NK-92 (cell line): ENCODE results near the gene ATG2A.

Source experiments
- DNase-seq: peaks from one replicate; lab custom pipeline; 2025; ENCODE audit not compliant: unreplicated experiment; lab: John Stamatoyannopoulos, UW

Gene ATG2A

DNA sequence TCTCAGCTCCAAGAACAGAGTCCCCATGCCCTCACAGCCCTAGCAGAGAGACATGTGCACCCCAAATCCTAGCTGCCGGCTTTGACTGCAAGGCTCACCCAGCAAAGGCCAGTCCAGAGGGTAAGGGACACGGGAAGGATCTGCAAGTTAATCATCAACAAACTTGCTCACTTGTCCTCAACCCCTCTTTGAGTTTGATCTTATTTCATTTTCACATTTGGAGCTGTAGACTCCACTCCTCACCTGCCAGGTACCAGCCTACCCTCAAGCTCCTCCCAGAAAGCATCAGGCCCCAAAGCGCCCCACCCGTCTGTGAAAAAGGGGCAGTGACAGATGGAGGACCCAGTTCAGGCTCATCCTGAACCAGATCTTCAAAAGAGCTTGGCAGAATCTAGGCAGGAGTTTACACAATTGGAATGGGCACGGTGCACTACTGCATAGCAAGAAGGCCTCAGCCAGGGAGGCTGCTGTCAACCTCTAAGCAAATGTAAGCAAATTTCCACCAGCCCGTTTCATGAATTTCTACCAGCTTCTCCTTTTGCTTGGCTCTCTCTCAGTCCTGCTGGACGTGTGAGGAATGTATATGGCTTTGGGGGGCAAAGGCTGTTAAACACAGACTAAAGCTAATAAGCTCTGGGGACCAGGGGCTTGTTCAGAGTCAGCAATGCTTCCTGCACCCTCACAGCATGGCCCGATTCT, 44.1 kb downstream of the ATG2A start:
- no peak for DNase-seq

DNA sequence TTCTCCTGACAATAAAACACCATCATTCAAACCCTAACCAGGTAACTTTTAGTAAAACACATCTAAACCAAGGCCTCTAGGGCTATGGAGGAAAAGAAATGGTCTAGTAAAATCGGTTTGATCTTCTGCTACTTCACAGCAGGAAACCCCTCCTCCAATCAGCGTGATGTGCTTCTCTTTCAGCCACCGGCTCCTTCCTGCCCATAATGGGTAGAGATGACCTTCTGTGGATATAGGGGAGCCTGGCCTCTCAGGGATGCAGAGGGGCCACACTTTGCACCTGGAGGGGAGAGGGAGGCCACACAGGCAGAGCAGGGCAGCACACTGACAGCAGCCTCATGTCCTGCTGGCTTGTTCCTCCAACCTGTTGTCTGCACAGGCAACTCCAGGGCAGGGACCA, 45.5 kb downstream of the ATG2A start:
- DNase-seq = no peak

DNA sequence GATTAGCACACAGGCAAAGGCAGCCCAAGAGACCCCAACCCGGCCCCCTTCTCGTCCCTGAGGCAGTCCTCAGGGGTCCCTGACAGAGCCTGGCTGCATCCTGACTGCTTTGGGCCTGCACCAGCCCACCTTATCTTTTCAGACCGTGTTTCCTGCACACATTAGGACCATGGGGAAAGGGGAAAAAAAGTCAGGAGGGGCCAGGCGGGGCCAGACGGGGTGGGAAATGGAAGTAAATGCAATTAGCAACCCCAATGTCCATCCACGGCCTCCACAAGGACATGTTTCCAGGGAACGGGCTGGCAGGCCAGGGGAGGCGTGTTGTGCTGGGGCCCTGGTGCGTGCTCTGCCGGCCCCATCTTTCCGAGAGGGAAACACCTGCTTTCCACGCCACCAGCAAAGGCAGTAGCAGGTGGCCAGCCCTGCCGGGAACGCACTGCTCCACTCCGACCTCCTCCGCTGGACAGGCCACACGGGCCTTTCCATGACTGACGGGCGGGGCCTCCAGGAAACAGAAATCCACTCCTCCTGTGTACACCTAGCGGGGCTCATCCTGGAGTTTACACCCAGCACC, 46.0 kb downstream of the ATG2A start:
- DNase-seq = no peak

DNA sequence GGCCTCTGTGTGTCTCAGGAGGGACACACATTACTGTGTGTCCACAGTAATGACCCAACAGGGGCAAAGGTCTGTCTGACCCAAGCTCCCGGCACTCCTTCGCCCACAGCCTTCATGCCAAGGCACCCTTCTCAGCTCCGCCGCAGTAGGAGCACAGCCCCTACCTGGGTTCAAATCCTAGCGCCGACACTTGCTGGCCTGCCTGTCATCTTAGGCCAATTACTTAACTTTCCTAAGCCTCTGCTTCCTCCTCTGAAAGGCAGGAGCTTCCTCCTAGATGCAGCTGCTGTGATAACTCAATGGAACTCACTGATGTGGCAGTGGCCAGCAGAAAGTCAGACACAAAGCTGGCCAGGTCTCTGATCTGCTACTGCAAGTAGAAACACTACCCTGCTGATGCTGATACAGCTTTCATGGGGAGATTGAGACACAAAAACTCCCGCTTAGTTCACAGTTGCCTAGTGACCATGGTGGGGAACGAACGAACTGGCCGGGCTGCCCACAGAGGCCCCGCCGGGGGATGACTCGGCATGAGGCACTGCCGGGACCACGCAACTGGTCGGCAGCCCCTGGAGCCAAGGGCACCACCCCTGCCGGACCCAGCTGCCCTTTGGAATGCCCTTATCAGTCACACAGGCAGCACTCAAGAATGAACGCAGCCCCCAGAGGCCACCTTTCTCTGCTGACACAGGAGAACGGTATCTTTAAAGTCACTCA, 46.7 kb downstream of the ATG2A start:
- DNase-seq = no peak

DNA sequence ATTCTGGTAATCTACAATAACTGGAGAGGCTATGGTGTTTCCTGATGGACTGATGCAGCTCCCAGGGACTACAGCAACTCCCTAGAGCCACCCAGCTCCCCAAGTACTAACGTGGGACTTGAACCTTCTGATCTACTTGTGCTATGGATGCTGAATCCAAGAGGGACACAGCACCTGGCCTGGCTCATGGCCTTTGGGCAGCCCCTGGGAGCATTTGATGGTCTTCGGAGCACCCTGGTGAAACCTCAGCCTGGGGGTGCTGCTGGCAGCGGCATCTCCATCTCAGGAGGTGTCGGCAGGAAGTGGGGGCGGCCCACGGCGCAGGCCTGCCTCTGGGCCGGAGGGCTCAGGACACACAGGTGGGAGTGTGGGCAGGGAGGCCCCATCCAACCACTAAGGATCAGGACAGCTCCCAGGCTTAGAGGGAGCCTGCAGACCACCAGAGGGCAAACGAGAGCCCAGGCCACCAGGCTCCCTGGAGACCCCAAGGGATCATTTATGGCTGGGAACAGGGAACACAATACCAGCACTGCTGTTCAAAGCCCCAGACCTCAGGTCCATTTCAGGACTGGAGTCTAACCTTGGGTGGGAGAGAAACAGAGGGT, 47.3 kb downstream of the ATG2A start:
- no peak for DNase-seq

DNA sequence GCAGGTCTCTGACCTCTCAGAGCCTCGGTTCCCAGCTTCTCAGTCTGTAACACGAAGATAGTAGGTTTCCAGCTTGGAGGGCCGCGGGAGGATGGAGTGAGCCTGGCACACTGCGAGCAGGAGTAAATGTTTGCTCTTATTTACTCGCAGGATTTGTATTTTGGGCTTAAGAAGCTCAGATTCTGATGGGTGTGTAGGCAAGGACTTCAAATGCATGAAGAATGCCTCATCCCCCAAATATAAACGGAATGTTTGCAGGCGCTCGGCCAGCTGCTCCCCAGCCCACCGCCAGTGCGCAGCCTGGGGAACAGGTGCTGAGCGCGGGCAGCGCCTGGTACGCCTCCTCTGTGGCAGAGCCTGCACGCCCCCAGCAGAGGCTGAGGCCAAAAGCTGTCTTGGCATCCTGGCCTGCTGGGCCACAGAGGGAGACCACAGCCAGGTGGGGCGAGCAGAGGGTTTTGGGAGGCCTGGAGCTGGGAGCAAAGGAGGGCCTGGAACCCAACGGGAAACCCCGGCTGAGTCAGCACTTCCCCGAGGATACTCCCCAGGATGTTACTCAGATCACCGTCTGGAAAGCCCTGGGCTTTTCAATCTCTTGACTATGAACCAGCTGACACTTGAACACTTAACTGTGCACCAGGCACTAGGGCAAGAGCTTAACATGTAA, 48.0 kb downstream of the ATG2A start:
- DNase-seq = no peak

DNA sequence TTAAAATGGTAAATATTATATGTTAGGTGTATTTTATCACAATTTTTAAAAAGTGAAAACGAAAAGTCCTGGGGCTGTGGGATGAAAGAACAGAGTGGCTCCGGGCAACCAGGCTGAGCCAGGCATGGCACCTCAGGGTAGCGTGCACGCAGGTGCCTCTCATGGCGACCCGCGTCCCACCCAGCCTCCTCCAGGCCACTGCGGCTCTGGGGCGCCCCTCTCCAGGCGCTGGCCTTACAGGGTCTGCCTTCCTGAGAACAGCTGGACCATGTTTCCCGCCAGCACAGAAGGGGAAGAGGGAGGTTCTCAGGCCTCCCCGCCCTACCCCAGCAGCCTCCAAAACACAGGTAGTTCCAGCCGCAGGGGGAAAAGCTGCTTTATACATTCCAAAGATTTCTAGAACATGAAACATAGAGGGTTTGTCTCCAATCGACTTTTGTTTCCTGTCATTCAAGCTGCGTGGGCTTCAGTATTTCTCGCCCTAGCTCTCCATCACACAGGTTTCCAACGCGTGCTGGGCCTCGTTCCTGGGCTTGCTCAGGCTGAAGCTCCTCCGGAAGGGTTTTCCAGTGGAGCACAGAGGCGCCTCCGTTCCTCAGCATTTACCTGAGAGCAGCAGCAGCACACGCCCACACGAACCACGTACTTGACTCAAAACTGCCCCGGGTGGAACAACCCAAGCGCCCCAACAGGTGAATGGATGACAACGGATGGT, 49.1 kb downstream of the ATG2A start:
- DNase-seq = no peak

DNA sequence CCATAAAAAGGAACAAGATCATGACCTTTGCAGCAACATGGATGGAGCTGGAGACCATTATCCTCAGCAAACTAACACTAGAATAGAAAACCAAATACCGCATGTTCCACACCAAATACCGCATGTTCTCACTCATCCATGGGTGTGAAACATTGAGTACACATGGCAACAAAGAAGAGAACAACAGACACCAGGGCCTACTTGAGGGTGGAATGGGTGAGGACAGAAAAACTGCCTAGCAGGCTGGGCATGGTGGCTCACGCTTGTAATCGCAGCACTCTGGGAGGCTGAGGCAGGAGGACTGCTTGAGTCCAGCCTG, 50.9 kb downstream of the ATG2A start:
- no peak for DNase-seq

DNA sequence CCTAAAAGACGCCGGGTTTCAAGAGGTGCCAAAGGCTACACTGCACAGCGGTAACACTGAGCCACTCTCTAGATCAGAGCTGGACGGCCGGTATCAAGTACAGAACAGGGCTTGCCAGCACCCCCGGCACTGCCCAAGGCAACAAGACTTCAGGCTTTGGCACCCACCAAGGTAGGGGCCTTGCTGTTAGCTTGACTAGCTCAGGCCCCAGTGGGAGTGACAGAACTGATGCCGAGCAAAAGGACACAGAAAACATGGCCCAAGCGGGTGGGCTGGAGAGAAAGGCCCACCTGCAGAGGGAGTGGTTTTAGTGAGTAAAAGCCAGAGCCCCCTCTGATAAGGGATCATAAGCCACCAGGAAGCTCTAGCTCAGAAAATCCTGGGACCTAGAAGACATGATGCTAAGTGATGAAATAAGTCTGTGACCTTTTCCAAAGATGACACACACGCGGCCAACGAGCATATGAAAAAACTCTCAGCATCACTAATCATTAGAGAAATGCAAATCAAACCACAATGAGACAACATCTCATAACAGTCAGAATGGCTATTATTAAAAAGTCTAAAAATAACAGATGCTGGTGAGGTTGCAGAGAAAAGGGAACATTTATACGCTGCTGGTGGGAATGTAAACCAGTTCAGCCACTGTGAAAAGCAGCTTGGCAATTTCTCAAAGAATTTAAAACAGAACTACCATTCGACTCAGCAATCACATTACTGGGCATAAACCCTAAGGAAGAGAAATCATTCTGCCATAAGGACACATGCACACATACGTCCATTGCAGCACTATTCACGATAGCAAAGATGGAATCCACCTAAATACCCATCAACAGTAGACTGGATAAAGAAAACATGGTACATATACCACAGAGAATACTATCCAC, 51.5 kb downstream of the ATG2A start:
- no peak for DNase-seq

DNA sequence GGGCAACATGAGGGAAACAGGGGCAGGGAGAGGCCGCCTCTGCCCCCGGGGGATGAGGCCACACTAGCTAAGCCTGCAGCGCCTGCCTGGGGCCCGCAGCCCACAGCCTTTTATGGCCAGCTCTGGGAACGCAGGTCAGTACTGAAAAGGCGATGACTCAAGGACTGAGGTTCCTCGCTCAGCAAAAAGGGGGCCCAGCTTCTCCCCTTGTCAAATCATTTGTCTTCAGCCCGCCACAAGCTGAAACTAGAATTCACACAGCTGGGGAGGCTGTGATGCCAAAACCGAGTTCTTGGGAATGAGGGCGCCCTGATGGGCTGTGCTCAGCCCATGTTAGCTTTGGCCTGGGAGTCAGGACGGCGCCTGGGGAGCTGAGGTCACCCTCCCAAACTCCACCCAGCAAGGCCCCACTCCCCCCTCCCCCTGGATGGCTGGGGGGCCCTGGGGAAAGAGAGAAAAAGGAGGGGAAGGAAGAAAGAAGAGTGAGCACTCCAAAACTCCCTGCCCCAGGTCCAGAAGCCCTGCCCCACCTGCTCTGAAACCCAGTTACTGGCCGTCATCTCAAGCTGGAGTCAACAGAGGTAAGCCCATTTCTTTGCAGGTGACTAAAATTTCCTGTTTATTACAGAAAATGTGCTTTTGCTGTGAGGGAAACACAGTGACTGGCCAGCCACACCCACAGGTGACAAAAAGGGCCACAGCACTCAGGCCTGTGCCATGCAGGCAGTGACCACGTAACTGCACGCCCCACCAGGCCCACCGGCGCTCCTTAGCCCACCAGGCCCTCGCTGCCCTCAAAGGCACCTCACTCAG, 52.3 kb downstream of the ATG2A start:
- no peak for DNase-seq

DNA sequence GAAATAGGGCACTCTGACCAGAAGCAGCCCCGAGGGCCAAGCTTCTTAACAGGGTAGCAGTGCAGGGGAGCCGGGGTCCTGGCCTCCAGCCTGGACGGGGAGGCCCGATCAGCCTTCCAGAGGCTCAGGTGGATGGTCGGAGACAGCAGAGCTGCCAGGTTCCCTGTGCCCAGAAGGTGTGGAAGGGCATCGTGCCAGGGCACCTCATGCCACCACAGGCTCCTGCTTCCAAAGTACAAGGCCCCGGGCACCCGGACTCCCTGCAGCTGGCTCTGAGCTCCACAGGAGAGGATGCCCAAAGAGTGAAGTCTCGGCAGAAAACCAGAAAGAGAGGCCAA, 52.9 kb downstream of the ATG2A start:
- DNase-seq = no peak

DNA sequence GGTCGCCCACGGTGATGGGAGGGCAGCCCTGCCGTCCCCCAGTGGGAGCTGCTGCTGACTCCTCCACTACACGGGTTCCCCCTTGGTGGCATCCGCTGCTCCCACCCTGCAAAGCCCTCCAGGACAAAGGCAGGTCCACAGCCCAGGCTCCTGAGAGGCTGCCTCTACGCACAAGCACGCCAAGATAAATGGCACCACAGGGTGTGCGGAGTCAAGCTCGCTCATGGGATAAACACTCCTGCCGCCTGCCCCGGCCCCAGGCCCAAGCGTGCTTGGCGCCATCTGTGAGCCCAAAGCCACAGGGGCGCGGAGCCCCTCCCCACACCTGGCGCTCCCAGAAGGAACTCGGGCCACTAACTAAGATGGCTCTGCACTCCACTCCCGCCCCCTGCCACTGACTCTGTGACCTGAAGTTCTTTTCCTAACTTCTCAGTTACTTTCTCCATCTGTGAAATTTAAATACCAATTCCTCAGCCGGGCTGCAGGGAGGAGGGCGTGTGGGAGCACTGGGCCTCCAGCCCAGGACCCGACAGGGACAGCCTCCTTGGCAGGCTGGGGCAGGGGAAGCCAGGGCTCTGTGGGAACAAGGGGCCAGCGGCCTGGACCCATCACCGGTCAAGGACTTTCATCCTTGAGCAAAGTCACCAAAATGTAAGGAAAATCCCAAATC, 53.5 kb downstream of the ATG2A start:
- no peak for DNase-seq

DNA sequence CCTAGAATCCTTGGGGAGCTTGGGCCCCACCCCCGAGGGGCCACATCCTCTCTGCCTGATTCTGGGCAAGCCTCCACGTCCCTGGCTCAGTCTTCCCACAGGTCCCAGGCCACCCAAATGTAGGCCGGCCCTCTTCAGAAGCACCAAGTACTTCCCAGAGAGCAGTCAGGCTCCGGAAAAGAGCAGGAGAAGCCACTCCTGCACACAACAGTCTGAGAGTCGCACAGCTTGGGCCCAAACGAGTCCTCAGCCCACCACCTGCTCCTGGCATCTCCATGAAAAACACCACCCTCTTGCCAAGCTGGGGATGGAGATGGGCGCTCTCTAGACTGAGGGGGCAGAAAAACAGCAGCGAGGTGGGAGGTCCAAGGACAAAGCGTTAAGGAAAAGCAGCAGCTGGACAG, 54.0 kb downstream of the ATG2A start:
- DNase-seq = no peak

DNA sequence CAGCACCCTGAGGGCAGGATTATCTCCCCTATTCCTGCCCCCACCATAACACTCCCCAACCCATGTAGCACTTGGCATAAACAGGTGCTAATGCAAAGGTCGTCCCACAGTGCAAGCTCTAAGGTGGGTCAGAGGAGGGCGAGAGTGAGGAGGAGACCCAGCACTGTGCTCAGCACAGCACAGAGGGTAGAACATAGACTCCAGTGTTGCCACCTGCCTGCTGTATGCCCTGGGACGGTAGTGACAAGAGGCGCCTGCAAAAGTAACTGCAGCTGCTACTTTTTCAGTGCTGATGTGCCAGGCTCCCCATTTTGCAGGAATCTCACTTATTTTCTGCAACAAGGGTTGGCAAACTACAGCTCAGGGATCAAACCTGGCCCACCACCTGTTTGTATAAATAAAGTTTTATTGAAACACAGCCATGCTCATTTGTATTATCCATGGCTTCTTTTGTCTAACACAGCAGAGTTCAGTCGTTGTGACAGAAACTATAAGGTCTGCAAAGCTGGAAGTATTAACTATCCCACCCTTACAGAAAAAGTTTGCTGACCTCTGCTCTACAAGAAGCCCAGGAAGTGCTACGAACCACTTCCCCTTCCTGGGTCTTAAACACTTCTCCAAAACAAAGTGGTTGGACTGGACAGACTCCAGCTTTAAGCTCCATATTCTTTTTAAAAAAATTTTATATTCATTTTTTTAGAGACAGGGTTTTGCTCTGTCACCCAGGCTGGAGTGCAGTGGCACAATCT, 55.6 kb downstream of the ATG2A start:
- no peak for DNase-seq

DNA sequence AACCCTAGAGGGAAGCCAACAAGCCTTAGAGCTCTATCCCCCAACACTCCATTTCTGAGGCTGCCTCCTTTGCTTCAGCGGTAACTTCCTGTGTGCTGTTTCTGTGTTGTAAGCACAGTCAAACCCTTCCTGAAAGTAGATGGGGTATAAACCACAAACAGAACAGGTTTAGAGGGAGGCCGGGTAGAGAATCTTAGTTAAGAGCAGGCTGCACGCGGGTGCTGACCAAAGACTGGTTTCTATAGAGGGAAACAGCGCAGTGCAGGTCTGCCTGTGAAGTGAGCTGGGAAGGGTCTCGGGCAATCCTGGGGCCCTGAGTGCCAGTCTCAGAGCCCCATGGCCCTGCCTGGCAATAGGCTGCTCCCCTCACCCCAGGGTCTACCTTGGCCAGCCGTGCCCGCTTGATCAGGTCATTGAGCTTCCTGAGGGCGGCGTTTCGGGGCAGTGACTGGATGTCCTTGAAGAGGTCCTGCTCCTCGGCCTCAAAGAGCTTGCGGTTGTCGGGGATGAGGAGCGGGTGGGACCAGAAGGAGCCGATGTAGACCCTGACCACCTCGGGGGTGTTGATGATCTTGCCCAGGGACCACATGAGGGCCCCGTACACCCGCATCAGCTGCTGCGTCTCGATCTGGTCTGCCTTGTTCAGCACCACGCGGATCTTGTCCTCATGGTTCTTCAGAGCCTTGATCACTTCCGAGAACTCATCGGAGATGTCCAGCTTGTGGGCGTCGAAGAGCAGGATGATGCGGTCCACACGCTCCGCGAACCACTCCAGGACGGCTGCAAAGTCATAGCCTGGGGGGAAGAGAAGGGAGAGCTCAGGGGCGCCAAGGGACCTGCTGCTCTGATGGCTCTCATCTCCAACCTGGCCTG, 57.2 kb downstream of the ATG2A start:
- DNase-seq = no peak

DNA sequence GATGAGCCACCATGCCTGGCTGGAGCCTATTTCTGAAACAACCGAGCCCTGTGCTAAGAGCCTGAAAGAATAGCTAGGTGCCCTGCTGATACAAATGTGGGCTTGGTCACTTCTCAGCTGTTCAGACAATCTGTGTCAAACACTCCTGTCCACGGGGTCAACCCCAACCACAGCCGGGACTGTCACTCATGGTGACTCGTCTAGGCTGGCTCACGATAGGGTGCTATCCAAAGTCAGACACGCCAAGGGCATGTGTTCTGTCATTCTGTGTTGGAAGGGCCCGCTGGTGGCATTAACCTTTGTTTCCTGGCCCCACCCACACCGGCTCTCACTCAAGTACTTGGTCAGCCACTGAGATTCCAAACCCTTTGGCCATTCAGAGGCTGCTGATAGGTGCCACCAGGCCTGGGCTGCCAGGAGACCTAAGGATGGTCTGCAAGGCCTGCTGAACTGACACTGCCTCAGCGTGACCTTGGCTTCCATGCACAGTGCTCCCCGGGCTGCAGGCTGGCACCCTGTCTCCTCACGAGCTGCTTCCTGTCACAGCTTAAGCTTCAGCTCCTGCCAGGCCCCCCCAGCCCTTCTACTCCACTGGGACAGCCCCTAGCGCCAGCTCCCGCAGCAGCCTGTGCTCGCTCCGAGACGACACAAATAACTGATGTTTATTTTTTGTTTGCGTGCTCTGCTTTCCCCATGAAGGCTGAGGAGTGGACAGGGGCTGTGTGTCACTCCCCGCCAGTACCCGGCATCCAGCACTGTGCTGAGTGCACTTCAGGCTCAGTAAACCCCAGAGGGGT, 58.3 kb downstream of the ATG2A start:
- no peak for DNase-seq
